Esophagus muscularis mucosa (tissue), 4 donors: ENCODE measurements around the gene ACTL8. TPM values are rescaled to one million over a fixed set of nuclear protein-coding genes. Genes with fewer than 3 reads are reported as not detected.

Experiments
- DNase-seq: peaks from one replicate; pipeline ENCODE4 v3.0.0-alpha.2; 2017; ENCODE audit errors: extremely low spot score
- H3K27ac ChIP-seq, 4 donors: fragments of 200-600 bp; sonication (generic); replicated peaks in 1 of 4; 1 replicate in 3 of 4; 2 replicates in 1 of 4; pipeline ENCODE4 v1.5.1; 2016 to 2019; ENCODE audit warnings: mild to moderate bottlenecking in 1 of 4
- H3K27me3 ChIP-seq, 4 donors: fragments of 200-600 bp; sonication (generic); one replicate each; pipeline versions ENCODE4 v1.5.1 to v1.6.0; 2016 to 2019
- H3K36me3 ChIP-seq, 4 donors: fragments of 200-600 bp; sonication (generic); one replicate each; pipeline ENCODE4 v1.5.1; 2016 to 2019
- H3K4me1 ChIP-seq, 4 donors: fragments of 200-600 bp; sonication (generic); one replicate each; pipeline ENCODE4 v1.5.1; 2016 to 2019
- H3K4me3 ChIP-seq, 4 donors: fragments of 200-600 bp; sonication (generic); 1 replicate in 2 of 4; 2 replicates in 2 of 4; pipeline ENCODE4 v1.5.1; 2016 to 2019; ENCODE audit warnings: mild to moderate bottlenecking in 4 of 4, moderate library complexity in 1 of 4
- H3K9me3 ChIP-seq, 4 donors: fragments of 200-600 bp; sonication (generic); 1 replicate in 3 of 4; 2 replicates in 1 of 4; pipeline ENCODE4 v1.5.1; 2016 to 2019
- EP300 ChIP-seq: sonication (generic); formaldehyde crosslinking; IDR thresholded peaks from one replicate; pipeline ENCODE4 v1.6.1; 2017; ENCODE audit warnings: antibody characterized with exemption
- POLR2A ChIP-seq: fragments of 450-650 bp; IDR thresholded peaks from one replicate; pipeline ENCODE4 v1.6.1; 2017; ENCODE audit warnings: antibody characterized with exemption, moderate library complexity, mild to moderate bottlenecking, low read depth
- POLR2AphosphoS5 ChIP-seq, 2 donors: sonication (generic); formaldehyde crosslinking; IDR thresholded peaks; one replicate each; pipeline ENCODE4 v1.6.1; 2017; ENCODE audit warnings: antibody characterized with exemption in 2 of 2
- WGBS: methylation state at CpG from one replicate; pipeline ENCODE4 v1.1.5; 2018; 5-methylcytosine and 5-hydroxymethylcytosine counted together
- intact Hi-C: fragments of 100-400 bp; cut with DNase I; formaldehyde crosslinking; loops from one replicate; pipeline ENCODE4 v1.15.1; 2023
- total RNA-seq, 4 donors: library from RNA; depleted of rRNA; stranded (reverse); fragments of >200 nt; gene quantifications; one replicate each; pipeline versions ENCODE4 v1.1.0 to v1.2.1, GENCODE V29; 2016
- TF ChIP-seq, protein P1 (sequence below), 3 experiments: fragments of 200-600 bp in 2 of 3; fragments of 450-650 bp in 1 of 3; sonication (generic) in 2 of 3; IDR thresholded peaks; one replicate each; pipeline ENCODE4 v1.5.1; 2017 to 2019; ENCODE audit warnings: antibody characterized with exemption in 3 of 3, mild to moderate bottlenecking in 2 of 3, moderate library complexity in 1 of 3

ACTL8 gene
- total RNA-seq, 4 donors from 2014 or later: not detected

DNA sequence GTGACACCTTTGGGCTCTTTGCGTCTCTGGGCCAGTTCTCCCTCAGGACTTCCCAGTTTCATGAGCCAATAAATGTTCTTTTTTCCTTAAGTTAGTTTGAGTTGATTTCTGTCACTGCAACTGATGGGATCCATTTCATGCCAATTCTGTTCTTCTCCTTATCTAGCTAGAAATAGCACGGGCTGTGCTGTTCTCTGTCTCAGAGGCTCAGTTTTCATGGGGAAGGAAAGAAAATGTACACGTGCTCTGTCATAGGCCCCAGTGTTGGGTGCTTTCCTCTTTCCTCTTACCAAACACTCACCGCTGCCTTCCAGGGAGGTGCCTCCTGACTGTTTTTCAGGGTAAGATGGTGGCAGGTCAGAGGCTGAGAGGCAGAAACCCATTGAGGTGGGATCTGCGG, 43.2 kb upstream of the ACTL8 start:
- H3K27ac ChIP-seq: no peak overlapping the region
- no peak overlapping the region for H3K4me3 ChIP-seq
- WGBS: 83% methylated on average over 5 of the region's 5 CpGs
- DNase-seq: no peak
- no peak for TF ChIP-seq EP300
- peaks cover 0 to 12% (median 0%) of the 10 kb centered on the region in 4 donors for H3K27me3 ChIP-seq
- no peaks in the 10 kb centered on the region for H3K4me1 ChIP-seq
- intact Hi-C loops: no loop called here
- H3K9me3 ChIP-seq: peaks cover 0 to 12% (median 8%) of the 10 kb centered on the region in 4 donors
- no peaks in the 10 kb centered on the region for H3K36me3 ChIP-seq

DNA sequence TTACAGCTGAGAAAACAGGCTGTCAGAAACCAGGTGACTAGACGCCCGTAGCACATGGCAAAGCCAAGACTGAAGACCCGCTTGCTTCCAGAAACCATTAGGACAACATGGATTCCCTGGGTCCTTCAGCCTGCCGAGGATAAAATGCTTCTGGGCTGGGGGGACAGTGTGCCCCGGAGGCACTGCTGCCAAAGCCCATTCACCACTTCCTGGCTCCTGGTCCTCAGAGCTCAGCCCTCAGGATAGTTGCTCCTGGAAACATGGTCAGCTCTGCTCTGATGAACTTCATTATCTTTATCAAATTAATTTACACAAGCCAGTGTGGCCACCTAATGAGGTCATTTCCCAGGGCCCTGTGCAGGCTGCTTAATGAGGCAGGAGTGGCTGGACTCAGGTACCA, 41.1 kb upstream of the ACTL8 start:
- Histone ChIP-seq H3K4me1 (no peaks in the 10 kb centered on the region), H3K4me3 (no peak overlapping the region), H3K9me3 (peaks cover 0 to 12% (median 8%) of the 10 kb centered on the region in 4 donors), H3K27me3 (peaks cover 0 to 25% (median 0%) of the 10 kb centered on the region in 4 donors), H3K36me3 (no peaks in the 10 kb centered on the region), H3K27ac (no peak overlapping the region)
- DNase-seq: no peak
- WGBS: no CpG with 5 or more reads among the region's 5 CpGs
- TF ChIP-seq EP300 (no peak), POLR2AphosphoS5 (IDR thresholded peaks at IDR 0.05) (no peak), POLR2A (no peak)
- TF ChIP-seq, protein P1, sequence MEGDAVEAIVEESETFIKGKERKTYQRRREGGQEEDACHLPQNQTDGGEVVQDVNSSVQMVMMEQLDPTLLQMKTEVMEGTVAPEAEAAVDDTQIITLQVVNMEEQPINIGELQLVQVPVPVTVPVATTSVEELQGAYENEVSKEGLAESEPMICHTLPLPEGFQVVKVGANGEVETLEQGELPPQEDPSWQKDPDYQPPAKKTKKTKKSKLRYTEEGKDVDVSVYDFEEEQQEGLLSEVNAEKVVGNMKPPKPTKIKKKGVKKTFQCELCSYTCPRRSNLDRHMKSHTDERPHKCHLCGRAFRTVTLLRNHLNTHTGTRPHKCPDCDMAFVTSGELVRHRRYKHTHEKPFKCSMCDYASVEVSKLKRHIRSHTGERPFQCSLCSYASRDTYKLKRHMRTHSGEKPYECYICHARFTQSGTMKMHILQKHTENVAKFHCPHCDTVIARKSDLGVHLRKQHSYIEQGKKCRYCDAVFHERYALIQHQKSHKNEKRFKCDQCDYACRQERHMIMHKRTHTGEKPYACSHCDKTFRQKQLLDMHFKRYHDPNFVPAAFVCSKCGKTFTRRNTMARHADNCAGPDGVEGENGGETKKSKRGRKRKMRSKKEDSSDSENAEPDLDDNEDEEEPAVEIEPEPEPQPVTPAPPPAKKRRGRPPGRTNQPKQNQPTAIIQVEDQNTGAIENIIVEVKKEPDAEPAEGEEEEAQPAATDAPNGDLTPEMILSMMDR (IDR thresholded peaks at IDR 0.05): no peak
- intact Hi-C loops: no loop called here

DNA sequence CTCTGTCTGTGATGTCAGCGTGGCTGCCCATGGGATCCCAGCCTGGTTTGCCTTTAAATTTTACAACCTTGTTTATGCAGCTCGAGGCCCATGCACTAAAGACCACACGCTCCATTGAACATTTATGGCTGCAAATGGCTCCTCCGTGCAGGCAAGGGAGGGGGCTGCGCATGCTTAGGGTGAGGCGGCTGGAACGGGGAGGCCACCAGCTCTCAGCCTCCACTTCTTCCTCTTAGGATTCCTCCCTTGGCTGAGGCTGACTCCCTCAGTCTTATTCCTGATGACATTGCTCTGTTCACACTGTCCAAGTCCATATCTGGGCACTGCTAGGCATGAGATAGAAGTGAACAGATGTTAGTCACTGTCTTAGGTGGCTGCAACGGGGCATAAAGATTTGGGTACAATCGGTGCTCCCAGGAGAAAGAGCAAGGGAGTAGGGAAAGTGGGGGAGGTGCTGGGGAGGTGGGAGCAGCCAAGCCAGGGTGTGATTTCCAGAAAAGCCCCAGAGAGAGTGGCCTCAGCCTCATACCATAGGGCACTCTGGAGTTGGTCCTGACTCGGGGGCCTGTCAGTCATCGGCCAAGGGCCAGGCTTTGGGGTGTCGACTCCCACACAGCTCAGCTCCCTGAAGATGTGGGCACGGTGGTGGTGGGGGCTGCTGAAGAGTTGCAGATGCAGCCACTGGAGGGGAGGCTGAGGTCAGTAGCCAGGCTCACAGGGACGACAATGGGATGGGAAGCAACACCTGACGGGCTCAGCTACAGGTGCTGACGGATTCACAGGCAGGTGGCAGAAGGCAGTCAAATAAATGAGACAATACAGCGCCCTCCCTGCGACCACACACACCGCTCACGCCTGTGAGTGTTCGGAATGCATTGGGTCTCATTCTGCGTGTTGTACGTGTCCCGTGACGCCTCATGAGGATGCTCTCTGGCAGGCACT, 37.3 kb upstream of the ACTL8 start:
- peaks cover 0 to 34% (median 0%) of the 10 kb centered on the region in 4 donors for H3K27me3 ChIP-seq
- TF ChIP-seq POLR2A: no peak
- no peak for TF ChIP-seq POLR2AphosphoS5 (IDR thresholded peaks at IDR 0.05)
- TF ChIP-seq, protein P1 (IDR thresholded peaks at IDR 0.05): no peak
- no peak for DNase-seq
- H3K4me1 ChIP-seq: no peaks in the 10 kb centered on the region
- intact Hi-C loops: no loop called here
- no peak overlapping the region for H3K4me3 ChIP-seq
- H3K36me3 ChIP-seq: no peaks in the 10 kb centered on the region
- no peak overlapping the region for H3K27ac ChIP-seq
- H3K9me3 ChIP-seq: no peaks in the 10 kb centered on the region
- WGBS: 80% methylated on average over 22 of the region's 25 CpGs

DNA sequence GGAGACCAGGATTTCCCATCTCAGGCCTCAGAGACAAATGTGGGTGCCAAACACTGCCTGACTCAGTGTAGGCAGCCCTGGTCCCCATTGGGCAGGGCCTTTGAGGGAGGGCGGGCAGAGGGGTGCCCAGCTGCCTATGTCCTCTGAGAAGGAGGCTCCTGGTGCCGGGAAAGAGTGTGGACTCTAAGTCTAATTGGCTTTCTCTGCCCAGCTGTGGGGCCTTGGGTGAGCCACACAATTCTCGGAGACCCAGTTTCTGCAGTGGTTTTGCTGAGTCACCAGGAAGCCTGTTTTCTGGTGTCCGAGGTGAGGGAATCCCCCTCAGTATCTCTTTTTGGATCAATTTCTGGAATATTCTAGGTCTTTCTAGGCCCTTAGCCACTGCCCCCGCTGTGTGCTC, 35.3 kb upstream of the ACTL8 start:
- no peaks in the 10 kb centered on the region for H3K4me1 ChIP-seq
- no peaks in the 10 kb centered on the region for H3K9me3 ChIP-seq
- H3K27ac ChIP-seq: no peak overlapping the region
- peaks cover 0 to 51% (median 0%) of the 10 kb centered on the region in 4 donors for H3K27me3 ChIP-seq
- no peak overlapping the region for H3K4me3 ChIP-seq
- intact Hi-C loops: no loop called here
- TF ChIP-seq EP300 (no peak), POLR2AphosphoS5 (IDR thresholded peaks at IDR 0.05) (no peak)
- WGBS: 94% methylated on average over 3 of the region's 5 CpGs
- no peak for DNase-seq
- no peaks in the 10 kb centered on the region for H3K36me3 ChIP-seq

DNA sequence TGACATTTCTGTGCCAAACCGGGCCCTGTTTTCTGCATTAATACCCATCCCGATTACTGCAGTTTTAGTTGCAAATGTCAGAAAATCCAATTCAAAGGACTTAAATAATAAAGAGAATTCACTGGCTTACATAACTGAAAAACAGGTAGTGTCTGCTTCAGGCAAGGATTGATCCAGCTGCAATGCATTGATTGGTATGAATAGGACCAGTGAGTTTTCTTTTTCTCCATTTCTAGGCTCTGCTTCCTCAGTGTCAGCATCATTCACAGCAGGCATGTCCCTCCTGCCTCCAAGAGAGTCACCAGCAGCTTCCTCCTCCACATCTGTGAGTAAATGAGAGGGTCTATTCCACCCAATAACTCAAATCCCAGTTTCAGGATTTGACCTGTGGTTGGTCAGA, 33.7 kb upstream of the ACTL8 start:
- no peaks in the 10 kb centered on the region for H3K4me1 ChIP-seq
- DNase-seq: no peak
- no peaks in the 10 kb centered on the region for H3K36me3 ChIP-seq
- H3K9me3 ChIP-seq: no peaks in the 10 kb centered on the region
- no peak overlapping the region for H3K4me3 ChIP-seq
- H3K27ac ChIP-seq: no peak overlapping the region
- H3K27me3 ChIP-seq: peaks cover 0 to 39% (median 0%) of the 10 kb centered on the region in 4 donors
- intact Hi-C loops: no loop called here
- TF ChIP-seq POLR2AphosphoS5 (IDR thresholded peaks at IDR 0.05) (no peak), EP300 (no peak), POLR2A (no peak)
- TF ChIP-seq, protein P1 (IDR thresholded peaks at IDR 0.05): no peak
- WGBS: 95% methylated on average over 2 of the region's 2 CpGs
